H1 (cell line): ENCODE results near the gene RAI14.

Experiments
- BCL11A ChIP-seq, 2 experiments: IDR thresholded peaks; one replicate each; pipeline ENCODE4 v1.6.1; 2011; ENCODE audit warnings: low read depth in 2 of 2, low read length in 2 of 2, mild to moderate bottlenecking in 2 of 2
- BRCA1 ChIP-seq: IDR thresholded peaks from 2 replicates; pipeline ENCODE4 v1.6.1; 2012; ENCODE audit warnings: low read depth, low read length, improper control_type of control experiment
- CEBPB ChIP-seq: IDR thresholded peaks from 2 replicates; pipeline ENCODE4 v1.6.1; 2012; ENCODE audit warnings: low read depth, low read length
- CTCF ChIP-seq, 3 experiments: IDR thresholded peaks; 1 replicate in 2 of 3; 2 replicates in 1 of 3; pipeline versions ENCODE4 v1.5.1 to v1.6.1; 2011; ENCODE audit warnings: low read length in 3 of 3, mild to moderate bottlenecking in 3 of 3, inconsistent platforms in 2 of 3, low read depth in 1 of 3, moderate library complexity in 1 of 3; ENCODE audit not compliant: insufficient read depth in 1 of 3; ENCODE audit errors: control extremely low read depth in 1 of 3
- EZH2 ChIP-seq: fragments of 200-600 bp; sonication (generic); IDR thresholded peaks from 2 replicates; pipeline ENCODE4 v1.7.1; 2012; ENCODE audit warnings: low read depth, mild to moderate bottlenecking, moderate library complexity, low read length, inconsistent platforms; ENCODE audit not compliant: severe bottlenecking
- POLR2A ChIP-seq, 2 experiments: IDR thresholded peaks; 1 replicate in 1 of 2; 2 replicates in 1 of 2; pipeline ENCODE4 v1.6.1; 2011; ENCODE audit warnings: low read depth in 2 of 2, low read length in 2 of 2, mild to moderate bottlenecking in 2 of 2; ENCODE audit errors: control extremely low read depth in 1 of 2
- RFX5 ChIP-seq: IDR thresholded peaks from 2 replicates; pipeline ENCODE4 v1.6.1; 2011; ENCODE audit warnings: low read depth, low read length, improper control_type of control experiment, borderline replicate concordance
- SIN3A ChIP-seq, 2 experiments: IDR thresholded peaks in 1 of 2; conservative IDR thresholded peaks in 1 of 2; 2 replicates each; pipeline ENCODE4 v1.6.1; 2011 to 2012; ENCODE audit warnings: low read length in 2 of 2, improper control_type of control experiment in 1 of 2, low read depth in 1 of 2, mild to moderate bottlenecking in 1 of 2
- SIRT6 ChIP-seq: IDR thresholded peaks from one replicate; pipeline ENCODE4 v1.7.1; 2012; ENCODE audit warnings: low read length, inconsistent platforms
- SP1 ChIP-seq: IDR thresholded peaks from 2 replicates; pipeline ENCODE4 v1.6.1; 2011; ENCODE audit warnings: low read depth, low read length

GRCh38 chr5:34774139-34774538, 118.0 kb downstream of the RAI14 start:
- TF ChIP-seq SP1 (no peak), BCL11A (IDR thresholded peaks at IDR 0.05; ENCODE audit: low read depth in 2 of 2, low read length in 2 of 2) (no peak), CTCF (IDR thresholded peaks at IDR 0.05; ENCODE audit: control extremely low read depth in 1 of 3, insufficient read depth in 1 of 3, low read depth in 1 of 3, low read length in 3 of 3) (no peak), EZH2 (no peak), RFX5 (no peak), POLR2A (IDR thresholded peaks at IDR 0.05; ENCODE audit: control extremely low read depth in 1 of 2, low read depth in 2 of 2, low read length in 2 of 2) (no peak), BRCA1 (no peak), CEBPB (no peak), SIN3A (conservative IDR thresholded peaks at IDR 0.05 in 1 of 2, IDR thresholded peaks at IDR 0.05 in 1 of 2; ENCODE audit: low read depth in 1 of 2, low read length in 2 of 2) (no peak), SIRT6 (no peak)
